A549 (cell line): ENCODE data around the gene CHID1.

ENCODE experiments used
- EHMT2 ChIP-seq: fragments of 200-600 bp; sonication (generic); IDR thresholded peaks from 2 replicates; pipeline ENCODE4 v1.6.1; 2016; ENCODE audit warnings: antibody characterized with exemption, low read depth, mild to moderate bottlenecking, moderate library complexity
- MAZ ChIP-seq: fragments of 150-350 bp; IDR thresholded peaks from 2 replicates; pipeline ENCODE4 v1.6.1; 2014; ENCODE audit warnings: antibody characterized with exemption, low read depth, low read length, borderline replicate concordance
- MYC ChIP-seq: IDR thresholded peaks from 2 replicates; pipeline ENCODE4 v1.6.1; 2012; ENCODE audit warnings: mild to moderate bottlenecking, inconsistent platforms, low read length, improper control_type of control experiment, borderline replicate concordance
- RFX5 ChIP-seq: fragments of 450-650 bp; IDR thresholded peaks from 2 replicates; pipeline ENCODE4 v1.7.1; 2014; ENCODE audit warnings: antibody characterized with exemption, mild to moderate bottlenecking, moderate library complexity
- TF ChIP-seq, protein P1 (sequence below): fragments of >200 bp; sonication (Bioruptor Twin); formaldehyde crosslinking; IDR thresholded peaks from 3 replicates; pipeline ENCODE4 v1.5.1; 2016
- TF ChIP-seq, protein P2 (sequence below): IDR thresholded peaks from 2 replicates; pipeline ENCODE4 v1.6.1; 2012

DNA sequence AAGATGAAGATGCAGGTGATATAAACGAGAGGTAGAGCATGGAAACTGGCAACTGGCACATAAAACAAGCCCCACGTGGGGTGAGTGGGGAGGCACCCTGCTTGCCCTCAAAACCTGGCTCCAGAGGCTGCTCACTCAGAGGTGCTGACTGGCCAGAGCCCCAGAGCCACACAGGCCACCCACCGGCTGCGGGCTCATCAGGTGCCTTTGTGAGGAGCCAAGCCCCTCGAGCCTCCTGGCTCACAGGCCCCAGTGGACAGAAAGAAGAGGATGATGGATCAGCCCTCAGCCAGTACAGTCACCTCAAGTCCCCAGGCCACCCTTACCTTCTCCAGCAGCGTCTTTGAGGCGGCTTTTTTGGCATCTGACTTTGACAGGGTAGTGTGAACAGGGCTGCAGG, 6.2 kb downstream of the CHID1 start:
- TF ChIP-seq, protein P1, sequence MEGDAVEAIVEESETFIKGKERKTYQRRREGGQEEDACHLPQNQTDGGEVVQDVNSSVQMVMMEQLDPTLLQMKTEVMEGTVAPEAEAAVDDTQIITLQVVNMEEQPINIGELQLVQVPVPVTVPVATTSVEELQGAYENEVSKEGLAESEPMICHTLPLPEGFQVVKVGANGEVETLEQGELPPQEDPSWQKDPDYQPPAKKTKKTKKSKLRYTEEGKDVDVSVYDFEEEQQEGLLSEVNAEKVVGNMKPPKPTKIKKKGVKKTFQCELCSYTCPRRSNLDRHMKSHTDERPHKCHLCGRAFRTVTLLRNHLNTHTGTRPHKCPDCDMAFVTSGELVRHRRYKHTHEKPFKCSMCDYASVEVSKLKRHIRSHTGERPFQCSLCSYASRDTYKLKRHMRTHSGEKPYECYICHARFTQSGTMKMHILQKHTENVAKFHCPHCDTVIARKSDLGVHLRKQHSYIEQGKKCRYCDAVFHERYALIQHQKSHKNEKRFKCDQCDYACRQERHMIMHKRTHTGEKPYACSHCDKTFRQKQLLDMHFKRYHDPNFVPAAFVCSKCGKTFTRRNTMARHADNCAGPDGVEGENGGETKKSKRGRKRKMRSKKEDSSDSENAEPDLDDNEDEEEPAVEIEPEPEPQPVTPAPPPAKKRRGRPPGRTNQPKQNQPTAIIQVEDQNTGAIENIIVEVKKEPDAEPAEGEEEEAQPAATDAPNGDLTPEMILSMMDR = no peak
- TF ChIP-seq MAZ (no peak), EHMT2 (no peak), RFX5 (no peak), MYC (no peak)
- TF ChIP-seq, protein P2, sequence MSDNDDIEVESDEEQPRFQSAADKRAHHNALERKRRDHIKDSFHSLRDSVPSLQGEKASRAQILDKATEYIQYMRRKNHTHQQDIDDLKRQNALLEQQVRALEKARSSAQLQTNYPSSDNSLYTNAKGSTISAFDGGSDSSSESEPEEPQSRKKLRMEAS = no peak
